ENCODE results near the gene RNF123. TPM values are rescaled to one million over a fixed set of nuclear protein-coding genes. Genes with fewer than 3 reads are reported as not detected.

The RNF123 gene
- total RNA-seq, 1 experiment from 2014 or later = 12.0 TPM

GRCh38 chr3:49714728-49715550 lies 25.6 kb downstream of the RNF123 start:
- Histone ChIP-seq H3K27ac (no peak overlapping the region), H3K9me3 (replicated peaks) (no peaks in the 10 kb centered on the region), H3K36me3 (peaks cover 7% of the 10 kb centered on the region; the same call in 1 of the 2 replicates), H3K4me3 (no peak overlapping the region), H3K27me3 (no peaks in the 10 kb centered on the region), H3K4me1 (no peaks in the 10 kb centered on the region)
- no peak for DNase-seq

- H3K4me3 ChIP-seq = no peak overlapping the region
- no peaks in the 10 kb centered on the region for H3K9me3 ChIP-seq (replicated peaks)
- peaks cover 7% of the 10 kb centered on the region; the same call in 1 of the 2 replicates for H3K36me3 ChIP-seq
- no peaks in the 10 kb centered on the region for H3K4me1 ChIP-seq
- no peak overlapping the region for H3K27ac ChIP-seq
- no peaks in the 10 kb centered on the region for H3K27me3 ChIP-seq
- no peak for DNase-seq
Measured at GRCh38 chr3:49715611-49716121, 26.3 kb downstream of the RNF123 start.

- Histone ChIP-seq H3K36me3 (peaks cover 10% of the 10 kb centered on the region; the same call in 1 of the 2 replicates), H3K9me3 (replicated peaks) (no peaks in the 10 kb centered on the region), H3K4me1 (no peaks in the 10 kb centered on the region), H3K27ac (no peak overlapping the region), H3K4me3 (no peak overlapping the region), H3K27me3 (no peaks in the 10 kb centered on the region)
- no peak for DNase-seq
Measured at GRCh38 chr3:49716169-49716568, 26.8 kb downstream of the RNF123 start.

GRCh38 chr3:49716691-49717210 lies 27.4 kb downstream of the RNF123 start:
- H3K27ac ChIP-seq = no peak overlapping the region
- H3K9me3 ChIP-seq (replicated peaks) = no peaks in the 10 kb centered on the region
- no peaks in the 10 kb centered on the region for H3K4me1 ChIP-seq
- no peak overlapping the region for H3K4me3 ChIP-seq
- no peaks in the 10 kb centered on the region for H3K27me3 ChIP-seq
- H3K36me3 ChIP-seq = peaks cover 10% of the 10 kb centered on the region; the same call in 1 of the 2 replicates
- no peak for DNase-seq

GRCh38 chr3:49717211-49717958 lies 28.0 kb downstream of the RNF123 start:
- Histone ChIP-seq H3K27ac (no peak overlapping the region), H3K9me3 (replicated peaks) (no peaks in the 10 kb centered on the region), H3K36me3 (peaks cover 10% of the 10 kb centered on the region; the same call in 1 of the 2 replicates), H3K4me1 (no peaks in the 10 kb centered on the region), H3K4me3 (no peak overlapping the region), H3K27me3 (no peaks in the 10 kb centered on the region)
- DNase-seq = no peak

- no peak overlapping the region for H3K4me3 ChIP-seq
- no peaks in the 10 kb centered on the region for H3K9me3 ChIP-seq (replicated peaks)
- H3K27me3 ChIP-seq = no peaks in the 10 kb centered on the region
- DNase-seq = no peak
- H3K4me1 ChIP-seq = no peaks in the 10 kb centered on the region
- H3K36me3 ChIP-seq = peaks cover 10% of the 10 kb centered on the region; the same call in 1 of the 2 replicates
- no peak overlapping the region for H3K27ac ChIP-seq
Measured at GRCh38 chr3:49717959-49718857, 28.9 kb downstream of the RNF123 start.

GRCh38 chr3:49718858-49719213 lies 29.5 kb downstream of the RNF123 start:
- Histone ChIP-seq H3K27me3 (no peaks in the 10 kb centered on the region), H3K4me3 (no peak overlapping the region), H3K27ac (no peak overlapping the region), H3K9me3 (replicated peaks) (no peaks in the 10 kb centered on the region), H3K36me3 (peaks cover 10% of the 10 kb centered on the region; the same call in 1 of the 2 replicates), H3K4me1 (no peaks in the 10 kb centered on the region)
- DNase-seq = no peak

GRCh38 chr3:49719214-49719884 lies 30.0 kb downstream of the RNF123 start, which contains the start of gene AMIGO3:
Gene AMIGO3 (minus strand): TSS chr3:49719684. CDS start chr3:49719465, 219 bp downstream.
- H3K27me3 ChIP-seq = no peaks in the 10 kb centered on the region
- no peak within 1 kb of the TSS for H3K4me3 ChIP-seq
- H3K9me3 ChIP-seq (replicated peaks) = no peaks in the 10 kb centered on the region
- H3K36me3 ChIP-seq = peaks cover 10% of the 10 kb centered on the region; the same call in 1 of the 2 replicates
- no peak for DNase-seq
- H3K27ac ChIP-seq = no peak within 1 kb of the TSS
- H3K4me1 ChIP-seq = no peaks in the 10 kb centered on the region

- no peak for DNase-seq
- Histone ChIP-seq H3K27ac (no peak overlapping the region), H3K4me3 (no peak overlapping the region), H3K27me3 (no peaks in the 10 kb centered on the region), H3K9me3 (replicated peaks) (no peaks in the 10 kb centered on the region), H3K36me3 (peaks cover 10% of the 10 kb centered on the region; the same call in 1 of the 2 replicates), H3K4me1 (no peaks in the 10 kb centered on the region)
Measured at GRCh38 chr3:49720855-49721595, 31.7 kb downstream of the RNF123 start.

- no peak overlapping the region for H3K27ac ChIP-seq
- no peak for DNase-seq
- H3K4me3 ChIP-seq = no peak overlapping the region
- H3K36me3 ChIP-seq = peaks cover 10% of the 10 kb centered on the region; the same call in 1 of the 2 replicates
- H3K9me3 ChIP-seq (replicated peaks) = no peaks in the 10 kb centered on the region
- H3K27me3 ChIP-seq = no peaks in the 10 kb centered on the region
- no peaks in the 10 kb centered on the region for H3K4me1 ChIP-seq
Measured at GRCh38 chr3:49721596-49721895, 32.2 kb downstream of the RNF123 start.

- H3K36me3 ChIP-seq = peaks cover 10% of the 10 kb centered on the region; the same call in 1 of the 2 replicates
- no peaks in the 10 kb centered on the region for H3K4me1 ChIP-seq
- no peak for DNase-seq
- H3K27ac ChIP-seq = no peak overlapping the region
- no peaks in the 10 kb centered on the region for H3K27me3 ChIP-seq
- no peaks in the 10 kb centered on the region for H3K9me3 ChIP-seq (replicated peaks)
- H3K4me3 ChIP-seq = no peak overlapping the region
Measured at GRCh38 chr3:49721896-49722781, 32.8 kb downstream of the RNF123 start.

- H3K9me3 ChIP-seq (replicated peaks) = no peaks in the 10 kb centered on the region
- peaks cover 10% of the 10 kb centered on the region; the same call in 1 of the 2 replicates for H3K36me3 ChIP-seq
- H3K4me3 ChIP-seq = peak overlapping the region; percentile 77
- H3K27ac ChIP-seq = no peak overlapping the region
- no peaks in the 10 kb centered on the region for H3K4me1 ChIP-seq
- no peak for DNase-seq
- H3K27me3 ChIP-seq = no peaks in the 10 kb centered on the region
Measured at GRCh38 chr3:49722896-49723295, 33.5 kb downstream of the RNF123 start.
